Astrocyte of the hippocampus (primary cell): ENCODE measurements around the gene TLNRD1.
"Not testable (repeated sequence)": the region's sequence is repeated elsewhere in the genome, so short reads cannot be mapped to it uniquely, and the experiment has no call there.

Experiments
- DNase-seq: peaks from one replicate; pipeline ENCODE4 v3.0.0; 2011; ENCODE audit warnings: low read depth, low spot score

TLNRD1 gene

GRCh38 chr15:81000624-81001151 is at the start of gene TLNRD1:
Gene TLNRD1, plus strand, starts transcription at chr15:81000923. Its CDS starts 1,349 bp downstream, at chr15:81002272.
- peak; percentile 95 for DNase-seq

- no peak for DNase-seq
Observed at GRCh38 chr15:80951941-80952340, 48.8 kb upstream of the TLNRD1 start.

GRCh38 chr15:80953001-80953952 is 47.4 kb upstream of the TLNRD1 start:
- no peak for DNase-seq

GRCh38 chr15:80953953-80954778 is 46.6 kb upstream of the TLNRD1 start:
- DNase-seq: no peak

GRCh38 chr15:80955571-80956452 is 44.9 kb upstream of the TLNRD1 start:
- DNase-seq: peak; percentile 95

- DNase-seq: no peak
Observed at GRCh38 chr15:80957556-80957955, 43.2 kb upstream of the TLNRD1 start.

- no peak for DNase-seq
Observed at GRCh38 chr15:80957976-80958375, 42.7 kb upstream of the TLNRD1 start.

GRCh38 chr15:80958818-80959495 is 41.8 kb upstream of the TLNRD1 start:
- no peak for DNase-seq

GRCh38 chr15:80965454-80965853 is 35.3 kb upstream of the TLNRD1 start:
- not testable (repeated sequence) for DNase-seq

- no peak for DNase-seq
Observed at GRCh38 chr15:80966431-80967197, 34.1 kb upstream of the TLNRD1 start.

GRCh38 chr15:80967451-80967850 is 33.3 kb upstream of the TLNRD1 start:
- DNase-seq: peak; percentile 92

- no peak for DNase-seq
Observed at GRCh38 chr15:80967991-80968510, 32.7 kb upstream of the TLNRD1 start.

GRCh38 chr15:80969316-80969715 is 31.4 kb upstream of the TLNRD1 start:
- DNase-seq: no peak

GRCh38 chr15:80970018-80970657 is 30.6 kb upstream of the TLNRD1 start:
- peak; percentile 81 for DNase-seq

- no peak for DNase-seq
Observed at GRCh38 chr15:80970658-80971057, 30.1 kb upstream of the TLNRD1 start.

GRCh38 chr15:80971143-80971542 is 29.6 kb upstream of the TLNRD1 start:
- no peak for DNase-seq

- DNase-seq: no peak
Observed at GRCh38 chr15:80972276-80972675, 28.4 kb upstream of the TLNRD1 start.

- DNase-seq: no peak
Observed at GRCh38 chr15:80974914-80975313, 25.8 kb upstream of the TLNRD1 start.

- no peak for DNase-seq
Observed at GRCh38 chr15:80976851-80977250, 23.9 kb upstream of the TLNRD1 start.
